HS-5 (cell line): ENCODE results near the gene BABAM2.
A peak's percentile ranks its signal among the peaks of the same experiment; 100 is the strongest.

Source experiments
- DNase-seq: peaks from one replicate; pipeline ENCODE4 v3.0.0-alpha.2; 2012; ENCODE audit warnings: low read depth

The BABAM2 gene

DNA sequence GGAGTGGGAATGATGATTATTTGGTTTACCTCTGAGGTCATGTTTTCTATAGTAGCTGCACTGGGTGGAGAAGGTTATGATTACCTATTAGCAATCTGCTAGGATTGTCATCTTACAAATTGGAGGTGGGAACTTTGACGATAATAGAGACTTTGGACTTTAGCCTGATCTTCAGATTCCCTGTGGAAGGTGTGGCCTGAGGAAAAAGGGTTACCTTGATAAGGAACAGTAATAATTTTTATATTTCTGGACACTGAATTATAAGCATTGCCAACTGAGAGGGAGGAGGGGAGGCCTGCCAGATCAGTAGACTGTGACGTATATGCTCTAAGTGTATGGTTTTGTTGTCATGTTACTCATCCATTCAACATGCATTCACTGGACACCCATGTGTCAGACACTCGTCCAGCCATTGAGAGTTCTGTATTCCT, 318.7 kb downstream of the BABAM2 start:
- no peak for DNase-seq

DNA sequence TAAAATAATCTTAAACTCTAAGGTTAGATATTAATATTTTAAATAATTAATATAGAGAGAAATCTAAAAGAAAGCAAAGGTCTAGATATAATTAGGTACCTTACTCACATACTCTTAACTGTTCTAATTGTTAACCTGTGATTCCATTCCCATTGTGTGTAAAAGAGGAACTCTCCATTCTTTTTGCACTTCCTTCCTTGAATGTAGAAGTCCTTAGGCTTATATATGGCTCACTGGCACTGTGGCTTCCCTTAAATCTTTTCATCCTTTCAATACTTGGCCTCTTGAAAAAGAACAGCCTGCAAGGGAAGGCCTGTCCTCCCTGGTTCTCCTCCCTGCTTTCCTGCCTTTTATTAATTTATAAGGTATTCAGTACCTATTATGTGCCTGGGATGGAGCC, 319.3 kb downstream of the BABAM2 start:
- no peak for DNase-seq

DNA sequence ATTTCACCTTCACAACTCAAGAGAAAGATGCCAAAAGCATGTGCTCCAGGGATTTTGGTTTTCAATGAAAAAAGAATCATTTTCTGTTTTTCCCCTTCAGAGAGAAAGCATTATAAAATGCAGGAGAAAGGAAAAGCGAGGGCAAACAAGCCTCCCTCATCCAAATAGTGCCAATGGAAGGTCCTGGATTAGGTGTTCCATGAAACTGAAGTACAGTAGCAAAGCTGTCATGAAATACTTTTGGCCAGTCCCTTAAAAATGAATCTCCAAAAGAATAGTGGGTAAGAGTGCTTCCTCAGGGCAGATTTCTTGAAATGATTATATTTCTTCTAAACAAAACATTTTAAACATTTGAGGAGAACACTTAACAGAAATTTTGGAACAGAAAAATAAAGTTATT, 320.0 kb downstream of the BABAM2 start:
- no peak for DNase-seq

DNA sequence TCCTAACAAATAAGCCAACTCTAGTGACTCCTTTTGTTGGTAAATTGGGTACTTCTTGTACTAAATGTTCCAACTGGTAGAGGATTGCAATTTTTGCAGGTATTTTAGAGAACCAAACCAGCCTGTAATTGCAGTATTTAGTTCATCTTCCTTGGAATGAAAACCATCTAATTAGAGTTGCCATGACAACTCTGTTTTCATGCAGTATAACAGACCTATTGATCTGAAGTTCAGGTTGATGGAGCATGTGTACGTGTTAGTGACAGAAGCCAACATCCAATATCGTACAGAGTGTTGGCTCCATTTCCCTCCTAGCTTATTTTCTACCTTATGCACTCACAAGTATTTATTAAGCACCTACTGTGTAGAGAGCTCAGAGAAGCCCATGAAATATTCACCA, 325.8 kb downstream of the BABAM2 start:
- DNase-seq: no peak

DNA sequence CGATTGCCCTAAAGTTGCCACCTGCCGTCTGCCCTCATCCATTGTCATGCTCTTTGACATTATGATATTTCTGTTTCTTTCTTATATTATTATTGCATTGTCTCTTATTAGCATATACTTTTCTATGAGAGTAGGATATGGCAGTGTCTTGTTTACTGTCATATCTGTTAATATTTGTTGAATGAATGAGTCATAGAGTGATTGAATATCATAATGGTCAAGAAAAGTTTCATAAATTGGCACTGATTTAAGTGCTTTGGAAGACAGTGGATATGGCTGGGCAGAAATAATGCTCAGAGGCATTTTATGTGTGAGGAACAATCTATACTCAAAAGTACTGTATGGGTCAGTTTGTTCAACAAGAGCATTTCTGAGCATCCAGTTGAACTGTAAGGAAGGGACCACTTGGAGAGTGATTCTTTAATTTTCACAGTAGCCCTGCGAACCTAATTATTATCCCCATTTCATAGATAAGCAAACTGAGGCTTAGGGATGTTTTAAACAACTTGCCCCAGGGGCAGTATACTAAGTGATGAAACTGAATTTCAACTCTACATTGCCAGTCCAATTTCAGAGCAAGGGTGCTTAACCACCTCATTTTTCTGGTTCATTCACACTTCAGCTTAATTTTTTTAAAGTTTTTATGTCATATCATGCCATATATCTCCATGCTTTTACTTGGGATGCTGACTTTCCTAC, 326.7 kb downstream of the BABAM2 start:
- DNase-seq: no peak

DNA sequence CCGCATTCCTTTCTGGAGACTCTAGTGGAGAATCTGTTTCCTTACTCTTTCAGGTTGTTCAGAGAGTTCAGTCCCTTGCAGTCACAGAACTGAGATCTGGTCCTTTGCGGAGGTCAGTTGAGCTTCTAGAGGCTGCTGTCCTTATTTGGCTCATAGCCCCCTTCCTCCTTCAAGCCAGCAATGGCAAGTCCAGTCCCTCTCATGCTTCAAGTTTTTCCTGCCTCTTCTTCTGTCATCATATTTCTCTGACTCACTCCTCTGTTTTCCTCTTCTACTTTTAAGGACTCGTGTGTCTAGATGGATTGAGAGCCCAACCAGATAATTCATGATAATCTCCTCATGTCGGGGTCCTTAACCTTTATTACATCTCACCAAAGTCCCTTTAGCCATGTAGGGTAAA, 328.6 kb downstream of the BABAM2 start:
- DNase-seq: no peak

DNA sequence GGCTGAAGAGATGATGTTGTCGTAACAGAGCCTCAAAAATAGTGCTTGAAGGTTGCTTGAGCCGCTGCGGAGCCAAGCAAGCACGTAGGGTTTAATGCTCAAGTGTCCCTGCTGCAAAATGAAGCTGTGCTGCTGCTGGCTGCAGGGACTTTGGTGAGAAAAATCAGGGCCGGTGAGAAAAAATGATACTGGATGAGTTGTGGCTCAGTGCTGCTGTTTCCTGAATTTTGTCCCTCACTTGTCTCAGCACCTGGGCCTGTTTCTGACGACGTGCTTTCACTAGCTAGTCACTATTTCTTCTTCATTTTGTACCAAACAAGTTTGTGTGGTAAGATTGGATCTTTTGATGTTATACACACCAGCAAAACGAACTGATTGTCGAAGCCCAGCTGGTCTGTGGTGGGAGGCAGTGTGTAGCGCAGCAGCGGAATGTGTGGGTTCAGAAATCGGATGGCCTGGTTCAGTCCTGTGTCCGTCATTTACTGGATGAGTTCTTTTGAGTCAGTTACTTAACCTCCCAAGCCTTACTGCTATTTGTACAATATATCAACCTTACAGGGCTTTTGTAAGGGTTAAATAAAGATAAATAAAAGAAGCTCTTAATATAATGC, 329.3 kb downstream of the BABAM2 start:
- no peak for DNase-seq

DNA sequence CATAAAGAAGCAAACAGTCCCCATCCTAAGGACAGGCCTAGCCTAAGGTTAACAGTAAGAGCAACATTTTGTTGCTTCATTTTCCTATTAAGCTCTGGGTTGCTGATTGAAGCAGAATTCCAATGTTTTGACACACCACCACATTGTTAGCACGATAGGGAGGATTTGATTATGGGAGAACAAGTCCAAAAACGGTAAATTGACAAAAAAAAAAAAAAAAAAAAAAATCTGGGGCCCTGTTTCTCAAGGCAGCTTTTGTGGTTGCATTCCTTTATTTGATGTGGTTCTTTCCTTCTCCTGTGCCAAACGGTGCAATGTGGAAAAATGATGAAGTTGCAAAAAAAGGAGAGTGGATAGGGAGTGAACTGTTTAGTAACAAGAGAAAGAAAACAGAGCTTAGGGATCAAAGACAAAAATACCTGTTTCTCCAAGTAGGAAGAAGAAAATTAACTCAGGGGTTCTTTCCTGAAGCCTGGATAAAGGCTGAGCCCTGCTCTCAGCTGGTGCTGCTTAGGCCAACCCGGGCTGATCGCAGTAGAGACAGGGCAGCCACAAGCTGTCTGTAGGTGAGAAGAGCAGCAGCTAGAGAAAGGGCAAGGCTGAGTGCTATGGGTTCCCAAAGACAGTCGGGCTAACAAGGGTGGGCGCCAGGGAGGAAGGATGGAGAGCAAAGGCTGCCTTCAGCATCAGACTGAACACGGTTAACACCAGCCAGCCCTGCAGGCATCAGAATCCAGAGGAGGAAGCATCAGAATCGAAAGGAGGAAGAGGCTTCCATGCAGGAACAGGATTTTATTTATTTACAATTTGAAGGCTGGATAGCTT, 334.3 kb downstream of the BABAM2 start:
- DNase-seq: peak; percentile 77

DNA sequence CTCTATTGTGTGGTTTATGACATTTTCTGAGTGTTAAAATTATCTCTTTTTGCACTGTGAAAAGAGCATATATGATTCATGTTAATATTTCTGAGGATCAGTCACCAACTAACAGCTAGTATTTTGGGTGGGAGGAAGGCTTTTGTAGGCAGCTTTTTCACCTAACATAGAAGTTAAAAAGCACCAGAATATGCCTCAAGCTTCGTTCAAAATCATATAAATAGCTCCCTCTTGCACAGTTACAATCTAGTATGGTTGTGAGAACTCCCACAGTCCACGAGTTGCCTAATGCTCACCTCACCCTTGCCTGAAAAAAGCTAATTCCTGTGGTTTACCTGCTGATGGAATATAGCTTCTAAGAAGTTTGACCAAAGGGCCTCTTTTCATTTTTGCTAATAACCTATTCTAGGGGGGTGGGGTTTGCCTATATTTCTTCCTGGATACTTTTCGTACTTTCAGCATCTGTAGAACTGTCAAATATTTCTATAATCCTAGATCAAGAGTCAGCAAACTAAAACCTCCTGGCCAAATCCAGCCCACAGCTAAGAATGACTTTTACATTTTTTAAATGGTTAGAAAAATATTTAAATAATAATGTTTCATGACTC, 335.0 kb downstream of the BABAM2 start:
- no peak for DNase-seq

DNA sequence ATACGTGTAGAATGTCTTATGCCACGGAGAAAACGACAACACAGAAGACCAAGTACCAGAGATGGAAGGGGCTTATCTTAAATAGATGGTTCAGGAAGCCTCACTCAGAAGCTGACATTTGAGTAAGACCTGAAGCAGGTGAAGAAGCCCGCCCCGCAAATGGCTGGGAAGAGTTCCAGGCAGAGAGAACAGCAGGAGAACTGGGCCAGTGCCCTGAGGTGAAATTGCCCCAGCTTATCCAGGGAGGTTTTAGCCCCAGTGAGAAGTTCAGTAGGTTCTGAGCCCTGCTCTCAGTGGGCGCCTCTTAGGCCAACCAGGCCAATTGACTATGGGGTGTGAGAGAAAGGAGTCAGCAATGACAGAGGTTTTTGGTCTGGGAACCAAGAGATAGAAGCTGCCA, 336.0 kb downstream of the BABAM2 start:
- no peak for DNase-seq

DNA sequence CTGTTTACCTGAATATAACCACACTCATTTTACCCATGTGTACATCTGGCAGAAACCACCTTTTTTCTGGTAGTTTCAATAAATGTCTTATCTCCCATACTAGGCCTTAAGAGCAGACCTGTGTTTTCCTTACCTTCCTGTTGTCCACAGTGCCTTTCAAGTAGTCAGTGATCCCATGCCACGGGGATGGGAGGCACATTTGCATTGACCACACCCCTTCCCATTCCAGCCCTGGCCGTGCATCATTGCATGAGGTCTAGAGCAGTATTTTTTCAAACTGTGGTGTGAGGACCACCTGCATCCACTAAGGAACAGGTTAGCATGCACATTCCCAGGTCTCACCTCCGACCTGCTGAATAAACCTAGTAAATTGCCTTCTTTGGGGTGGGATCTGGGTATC, 337.0 kb downstream of the BABAM2 start:
- DNase-seq: no peak

DNA sequence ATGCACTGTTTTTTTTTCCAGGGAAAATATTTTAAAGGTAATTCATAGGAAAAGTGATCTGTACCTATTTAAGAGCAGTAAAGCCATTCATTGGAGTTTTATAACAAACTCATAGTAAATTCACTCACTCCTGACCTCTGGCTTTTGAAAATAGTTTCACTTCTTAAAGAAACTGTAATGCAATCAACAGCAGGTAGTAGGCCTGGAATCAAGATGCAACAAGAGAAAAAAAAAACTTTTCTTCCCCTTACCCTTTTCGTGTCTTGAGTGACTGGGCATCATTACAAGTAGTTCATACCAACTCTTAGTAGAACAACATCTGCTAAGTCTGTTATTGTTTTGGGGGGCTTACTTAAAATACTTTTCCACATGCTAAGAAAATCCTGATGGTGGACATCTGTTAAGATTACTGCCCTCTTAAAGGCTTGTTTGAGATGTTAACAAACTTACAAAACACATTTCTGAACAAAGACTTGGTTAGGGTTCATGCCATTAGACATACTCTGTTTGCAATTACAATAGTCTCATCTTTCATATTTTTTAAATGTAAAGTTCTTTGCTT, 338.0 kb downstream of the BABAM2 start:
- no peak for DNase-seq

DNA sequence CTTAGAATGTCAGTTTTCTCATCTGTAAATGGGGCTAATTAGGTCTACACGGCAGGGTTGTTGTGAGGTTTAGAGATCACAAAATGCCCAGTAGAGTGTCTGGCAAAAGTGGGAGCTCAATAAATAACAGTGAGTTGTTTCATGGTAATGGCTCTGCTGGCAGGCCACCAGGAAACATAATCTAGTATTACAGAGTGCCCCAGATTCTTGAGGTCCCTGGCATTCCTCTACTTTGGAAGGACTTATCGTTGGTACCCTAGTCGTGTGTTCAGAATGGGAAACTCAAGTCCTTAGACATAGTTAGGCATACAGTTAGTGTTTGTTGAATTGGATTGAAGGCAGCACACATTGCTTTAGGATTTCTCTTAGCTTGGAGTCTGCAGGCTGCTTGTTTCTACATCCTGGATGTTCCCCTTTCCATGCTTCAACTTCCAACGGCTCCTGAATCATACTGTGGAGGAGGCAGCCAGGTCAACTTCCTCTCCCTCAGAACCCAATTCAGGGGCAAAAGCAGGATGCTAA, 340.6 kb downstream of the BABAM2 start:
- peak; percentile 14 for DNase-seq

DNA sequence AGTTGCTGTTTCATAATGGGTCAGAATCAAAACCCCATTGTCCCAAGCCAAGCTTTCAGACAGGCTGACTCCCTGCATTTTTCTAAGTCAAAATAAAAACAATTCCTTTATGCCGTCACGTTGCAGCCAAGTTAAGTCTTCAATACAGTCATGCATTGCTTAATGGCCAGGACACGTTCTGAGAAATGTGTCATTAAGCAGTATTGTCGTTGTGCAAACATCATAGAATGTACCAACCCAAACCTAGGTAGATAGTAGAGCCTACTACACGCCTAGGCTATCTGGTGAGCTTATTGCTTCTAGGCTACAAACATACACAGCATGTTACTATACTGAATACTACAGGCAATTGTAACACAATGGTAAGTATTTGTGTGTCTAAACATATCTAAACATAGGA, 341.8 kb downstream of the BABAM2 start:
- no peak for DNase-seq

DNA sequence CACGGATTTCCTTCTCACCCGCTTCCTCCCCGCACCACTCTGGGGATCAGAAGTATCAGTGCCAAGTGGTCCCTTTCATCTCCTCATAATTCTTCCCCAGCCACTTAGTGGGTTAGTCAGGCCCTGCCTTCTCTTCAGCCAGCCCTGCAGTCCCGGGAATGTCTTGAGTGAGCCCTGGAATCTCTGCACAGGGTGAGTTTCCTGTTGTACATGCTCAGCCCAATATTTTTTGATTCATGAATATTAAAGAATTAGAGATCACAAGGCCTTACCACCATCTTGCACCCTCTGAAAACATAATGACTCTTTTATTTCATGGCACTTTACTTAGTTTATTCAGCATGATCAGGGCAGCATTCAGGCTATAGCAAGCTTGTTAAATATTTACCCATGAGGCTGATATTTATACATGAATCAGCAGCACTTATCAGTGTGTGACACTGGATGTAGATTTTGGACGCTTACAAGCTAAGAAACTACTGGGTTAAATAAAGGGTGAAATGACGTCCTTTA, 342.7 kb downstream of the BABAM2 start:
- DNase-seq: no peak

DNA sequence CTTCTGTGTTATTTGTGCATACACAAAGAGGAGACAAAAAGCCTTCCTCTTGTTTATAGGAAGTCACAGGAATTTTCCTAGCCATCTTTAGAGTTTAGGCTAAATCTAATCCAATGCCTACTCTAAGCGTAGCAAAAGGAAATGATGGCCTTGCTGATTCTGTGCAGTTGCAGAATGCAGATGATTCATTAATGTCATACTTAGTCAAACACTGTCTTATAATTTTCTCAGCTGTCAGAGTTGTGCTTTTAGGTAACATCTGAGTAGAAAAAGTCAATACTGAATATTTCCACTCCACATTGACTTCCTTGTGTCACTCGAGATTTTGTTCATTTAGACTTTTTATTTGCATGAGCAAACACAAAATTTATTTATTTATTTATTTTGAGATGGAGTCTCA, 344.3 kb downstream of the BABAM2 start:
- no peak for DNase-seq

DNA sequence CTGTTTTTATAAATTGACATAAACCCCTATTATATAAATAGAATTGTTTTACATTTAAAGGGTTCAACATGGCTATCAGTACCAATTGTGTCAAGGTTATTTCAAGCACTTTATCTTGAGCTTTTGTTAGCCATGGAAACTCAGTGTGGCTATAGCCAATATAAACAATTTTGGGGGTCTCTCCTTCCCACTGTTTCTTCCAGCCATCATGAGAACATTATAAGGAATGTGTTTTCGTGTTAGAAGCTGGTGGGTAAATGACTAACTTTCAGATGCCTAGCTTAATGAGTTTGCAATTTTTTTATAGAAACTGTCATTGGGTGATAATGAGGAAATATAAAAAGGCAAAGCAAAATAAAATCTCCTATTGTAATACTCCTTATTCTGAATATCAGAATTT, 348.7 kb downstream of the BABAM2 start:
- DNase-seq: no peak

DNA sequence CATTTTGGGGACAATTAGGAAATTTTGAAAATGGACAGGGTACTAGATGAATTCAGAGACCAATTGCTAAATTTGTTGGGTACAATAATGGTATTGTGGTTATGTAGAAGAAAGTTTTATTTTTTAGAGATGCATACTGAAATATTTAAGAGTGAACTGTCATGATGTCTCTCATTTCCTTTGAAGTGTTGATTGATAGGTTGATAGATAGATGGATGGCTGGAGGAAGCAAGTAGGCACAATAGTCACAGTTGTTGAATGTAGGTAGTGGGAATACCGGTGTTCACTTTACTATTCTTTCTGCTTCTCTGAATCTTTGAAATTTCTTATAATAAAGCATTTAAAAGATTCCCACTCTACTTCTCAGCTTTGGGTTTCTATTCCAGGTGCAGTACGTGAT, 350.4 kb downstream of the BABAM2 start:
- DNase-seq: no peak

DNA sequence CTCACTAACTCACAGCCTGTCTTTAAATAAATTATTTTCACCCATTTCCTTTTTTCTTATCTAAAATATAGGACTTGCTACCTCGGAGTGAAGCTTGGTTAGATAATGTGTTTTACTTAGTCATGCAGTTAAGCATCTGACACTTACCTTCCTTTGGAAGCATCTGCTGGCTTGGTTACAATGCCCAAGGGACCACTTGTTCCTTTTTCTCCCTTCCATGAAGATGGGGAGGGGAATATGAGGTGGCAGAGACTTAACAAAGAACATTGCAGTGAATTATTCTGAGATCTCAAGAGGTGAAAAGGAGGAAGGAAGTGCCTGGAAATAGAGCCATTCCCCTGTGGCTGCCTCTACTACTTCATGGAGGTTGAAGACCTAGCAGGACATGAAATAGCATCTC, 356.8 kb downstream of the BABAM2 start:
- DNase-seq: no peak

DNA sequence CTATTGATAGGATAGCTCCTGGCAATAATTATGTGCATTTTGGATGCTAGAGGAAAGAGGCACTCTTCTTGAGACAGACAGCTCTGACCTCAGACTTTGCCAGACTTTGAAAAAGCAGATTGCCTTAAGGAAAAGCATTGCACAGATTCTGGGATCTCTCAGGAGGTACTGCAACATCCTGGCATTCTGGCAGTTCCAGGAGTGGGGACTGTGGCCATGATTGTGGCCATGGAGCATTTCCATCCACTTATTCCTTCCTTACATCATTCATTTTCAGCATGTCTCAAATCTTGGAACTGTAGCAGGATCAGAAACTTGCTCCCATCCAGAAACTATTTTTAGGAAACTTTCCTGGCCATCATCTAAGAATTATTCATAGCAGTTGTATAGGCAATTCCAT, 357.2 kb downstream of the BABAM2 start:
- no peak for DNase-seq

DNA sequence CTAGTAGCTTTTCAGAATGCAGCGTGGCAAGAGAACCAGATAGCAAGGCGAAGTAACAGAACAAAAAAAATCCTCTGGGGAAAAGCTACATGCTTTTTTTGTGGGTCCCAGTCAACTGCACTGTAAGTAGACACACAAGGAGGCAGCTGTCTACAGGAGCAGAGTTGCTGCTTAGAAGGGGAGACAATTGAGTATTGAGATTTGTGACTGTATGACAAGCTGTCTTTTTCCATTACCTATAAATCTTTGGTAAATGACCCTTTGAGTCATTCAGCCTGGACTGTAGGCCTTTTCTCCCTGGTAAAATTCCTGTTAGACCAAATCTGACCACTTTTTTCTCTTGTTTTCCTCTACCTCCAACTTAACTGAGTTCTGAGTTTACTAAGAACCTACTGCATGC, 358.0 kb downstream of the BABAM2 start:
- no peak for DNase-seq

DNA sequence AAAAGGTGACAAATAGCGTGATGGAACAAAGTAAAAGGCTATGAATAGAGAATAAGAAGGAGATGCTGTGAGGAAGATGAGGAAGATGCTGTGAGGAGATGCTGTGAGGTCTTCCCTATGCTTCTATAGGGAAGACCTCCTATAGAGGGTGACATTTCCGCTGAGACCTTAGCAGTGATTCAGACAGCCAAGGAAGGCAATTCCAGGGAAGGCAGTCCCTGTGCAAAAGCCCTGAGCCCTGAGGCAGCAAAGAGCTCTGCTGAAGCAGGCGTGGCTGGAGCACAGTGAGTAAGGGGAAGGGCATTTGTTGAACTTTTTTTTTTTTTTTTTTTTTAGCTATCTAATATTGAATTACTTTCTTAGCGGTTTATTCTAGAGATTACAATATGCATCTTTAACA, 359.5 kb downstream of the BABAM2 start:
- peak; percentile 61 for DNase-seq
